ENCODE data around the gene ZNF148.

DNA sequence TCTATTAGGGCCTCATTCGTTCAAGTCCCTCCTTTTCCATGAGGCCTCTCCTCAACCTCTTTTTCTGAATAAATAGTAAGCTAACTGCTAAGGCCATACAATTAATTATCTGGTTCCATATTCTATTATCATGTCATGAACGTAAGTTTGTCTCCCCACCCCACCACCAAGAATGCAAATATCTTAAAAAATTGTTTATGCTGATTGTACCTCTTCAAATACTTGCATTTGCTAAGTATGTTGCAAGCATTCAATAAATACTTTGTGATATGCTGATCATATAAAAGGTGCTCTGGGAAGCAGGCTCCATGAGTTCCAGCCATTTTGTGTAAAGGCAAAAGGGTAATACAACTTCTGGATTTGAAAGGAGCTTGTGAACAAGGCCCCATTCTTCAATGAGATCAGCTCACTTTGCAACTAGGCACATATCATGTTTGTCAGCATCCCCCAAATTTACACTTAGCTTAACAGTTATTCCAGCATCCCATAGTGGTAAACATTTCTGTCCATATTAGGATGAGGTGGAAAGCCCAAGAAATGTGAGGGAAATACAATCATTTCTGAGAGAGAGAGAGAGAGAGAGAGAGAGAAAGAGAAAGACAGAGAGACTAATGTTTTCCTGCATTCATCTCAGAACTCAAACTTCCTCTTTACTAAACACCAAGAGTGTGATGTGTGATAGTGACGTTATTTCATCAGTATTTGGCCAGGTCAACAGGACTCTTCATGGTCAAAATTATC is 195.8 kb downstream of the ZNF148 start:
- TF ChIP-seq, protein P1, sequence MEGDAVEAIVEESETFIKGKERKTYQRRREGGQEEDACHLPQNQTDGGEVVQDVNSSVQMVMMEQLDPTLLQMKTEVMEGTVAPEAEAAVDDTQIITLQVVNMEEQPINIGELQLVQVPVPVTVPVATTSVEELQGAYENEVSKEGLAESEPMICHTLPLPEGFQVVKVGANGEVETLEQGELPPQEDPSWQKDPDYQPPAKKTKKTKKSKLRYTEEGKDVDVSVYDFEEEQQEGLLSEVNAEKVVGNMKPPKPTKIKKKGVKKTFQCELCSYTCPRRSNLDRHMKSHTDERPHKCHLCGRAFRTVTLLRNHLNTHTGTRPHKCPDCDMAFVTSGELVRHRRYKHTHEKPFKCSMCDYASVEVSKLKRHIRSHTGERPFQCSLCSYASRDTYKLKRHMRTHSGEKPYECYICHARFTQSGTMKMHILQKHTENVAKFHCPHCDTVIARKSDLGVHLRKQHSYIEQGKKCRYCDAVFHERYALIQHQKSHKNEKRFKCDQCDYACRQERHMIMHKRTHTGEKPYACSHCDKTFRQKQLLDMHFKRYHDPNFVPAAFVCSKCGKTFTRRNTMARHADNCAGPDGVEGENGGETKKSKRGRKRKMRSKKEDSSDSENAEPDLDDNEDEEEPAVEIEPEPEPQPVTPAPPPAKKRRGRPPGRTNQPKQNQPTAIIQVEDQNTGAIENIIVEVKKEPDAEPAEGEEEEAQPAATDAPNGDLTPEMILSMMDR (IDR thresholded peaks at IDR 0.05) = no peak
- TF ChIP-seq POLR2A (IDR thresholded peaks at IDR 0.05) = no peak
